ENCODE measurements around the gene MYBPH. TPM values are rescaled to one million over a fixed set of nuclear protein-coding genes. Genes with fewer than 3 reads are reported as not detected.

The MYBPH gene
- total RNA-seq, 4 donors from 2014 or later: not detected

DNA sequence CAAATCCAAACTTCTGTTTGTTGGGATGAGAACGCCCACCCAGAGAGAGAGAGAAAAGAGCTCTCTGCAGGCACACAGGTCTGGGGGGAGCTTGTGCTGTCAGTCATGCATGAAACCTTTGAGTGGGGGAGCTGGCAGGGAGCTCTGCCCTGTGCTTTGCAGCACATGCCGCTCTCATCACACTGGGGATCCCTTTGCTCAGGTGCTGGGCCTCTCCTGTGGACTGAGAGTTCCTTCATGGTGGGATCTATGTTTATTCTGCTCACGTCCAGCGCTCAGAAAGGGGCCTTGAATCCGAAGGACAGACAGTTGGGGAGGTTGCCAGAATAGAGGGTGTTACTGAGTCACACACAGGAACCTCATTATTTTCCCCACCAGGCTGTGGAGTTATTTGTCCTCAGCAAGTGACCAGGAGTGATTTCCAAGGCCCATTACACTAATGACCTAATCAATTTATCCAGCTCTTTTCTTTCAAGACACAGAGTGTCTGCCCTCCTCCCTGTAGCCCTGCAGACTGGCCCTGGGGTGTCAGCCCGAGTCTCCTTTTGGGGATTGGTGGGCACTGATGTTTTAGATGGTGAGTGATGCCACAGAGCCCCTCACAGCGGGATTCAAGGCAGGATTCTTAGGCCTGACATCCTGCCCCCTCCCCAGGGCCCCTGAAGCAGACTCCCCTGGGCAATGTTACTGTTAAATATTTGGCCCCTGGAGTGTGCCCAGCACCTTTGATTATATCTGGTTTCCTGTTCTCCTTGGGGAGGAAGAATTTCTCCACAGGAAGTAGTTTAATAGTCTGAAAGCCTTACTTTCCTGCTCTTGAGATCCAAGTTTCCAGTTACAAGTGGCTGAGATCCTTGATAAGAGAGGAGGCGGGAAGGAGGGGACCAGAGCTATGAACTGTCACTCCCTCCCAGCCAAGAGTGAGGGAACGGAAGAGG, 22.3 kb downstream of the MYBPH start:
- no peaks in the 10 kb centered on the region for H3K36me3 ChIP-seq
- no peak overlapping the region for H3K27ac ChIP-seq (replicated peaks in 1 of 4)
- H3K9me3 ChIP-seq: peaks cover 0 to 3% (median 0%) of the 10 kb centered on the region in 4 donors
- H3K4me1 ChIP-seq: peaks cover 0 to 4% (median 2%) of the 10 kb centered on the region in 4 donors
- H3K27me3 ChIP-seq: peaks cover 0 to 15% (median 0%) of the 10 kb centered on the region in 4 donors
- TF ChIP-seq POLR2A (IDR thresholded peaks at IDR 0.05; ENCODE audit: low read depth): no peak
- TF ChIP-seq CTCF (IDR thresholded peaks at IDR 0.05): no peak
- no peak for TF ChIP-seq EP300 (IDR thresholded peaks at IDR 0.05)
- no peak for TF ChIP-seq POLR2AphosphoS5 (IDR thresholded peaks at IDR 0.05)
- DNase-seq (ENCODE audit: extremely low spot score): no peak
- H3K4me3 ChIP-seq: no peak overlapping the region
- intact Hi-C loops (cut with DNase I): no loop called here
- 82% methylated on average over 7 of the region's 9 CpGs for WGBS

GRCh38 chr1:203152158-203153034, 23.2 kb downstream of the MYBPH start:
- TF ChIP-seq POLR2A (IDR thresholded peaks at IDR 0.05; ENCODE audit: low read depth): no peak
- no peak for TF ChIP-seq POLR2AphosphoS5 (IDR thresholded peaks at IDR 0.05)
- no peak for TF ChIP-seq EP300 (IDR thresholded peaks at IDR 0.05)
- no peak for TF ChIP-seq CTCF (IDR thresholded peaks at IDR 0.05)
- H3K27me3 ChIP-seq: peaks cover 0 to 15% (median 0%) of the 10 kb centered on the region in 4 donors
- no peaks in the 10 kb centered on the region for H3K36me3 ChIP-seq
- H3K27ac ChIP-seq (replicated peaks in 1 of 4): no peak overlapping the region
- intact Hi-C loops (cut with DNase I): no loop called here
- 82% methylated on average over 8 of the region's 10 CpGs for WGBS
- peaks cover 0 to 4% (median 2%) of the 10 kb centered on the region in 4 donors for H3K4me1 ChIP-seq
- no peak for DNase-seq (ENCODE audit: extremely low spot score)
- H3K9me3 ChIP-seq: no peaks in the 10 kb centered on the region
- H3K4me3 ChIP-seq: no peak overlapping the region

- Histone ChIP-seq H3K27me3 (peaks cover 0 to 15% (median 0%) of the 10 kb centered on the region in 4 donors), H3K9me3 (no peaks in the 10 kb centered on the region), H3K4me3 (no peak overlapping the region), H3K36me3 (no peaks in the 10 kb centered on the region), H3K27ac (replicated peaks in 1 of 4) (no peak overlapping the region), H3K4me1 (peaks cover 0 to 4% (median 2%) of the 10 kb centered on the region in 4 donors)
- intact Hi-C loops (cut with DNase I): no loop called here
- WGBS: 71% methylated on average over 9 of the region's 9 CpGs
- no peak for DNase-seq (ENCODE audit: extremely low spot score)
- TF ChIP-seq CTCF (IDR thresholded peaks at IDR 0.05) (no peak), POLR2A (IDR thresholded peaks at IDR 0.05; ENCODE audit: low read depth) (no peak), EP300 (IDR thresholded peaks at IDR 0.05) (no peak), POLR2AphosphoS5 (IDR thresholded peaks at IDR 0.05) (no peak)
Measured at GRCh38 chr1:203151362-203152157, 24.1 kb downstream of the MYBPH start.

- Histone ChIP-seq H3K27me3 (peaks cover 0 to 15% (median 0%) of the 10 kb centered on the region in 4 donors), H3K27ac (replicated peaks in 1 of 4) (no peak overlapping the region), H3K4me1 (peaks cover 0 to 4% (median 2%) of the 10 kb centered on the region in 4 donors), H3K9me3 (no peaks in the 10 kb centered on the region), H3K36me3 (no peaks in the 10 kb centered on the region), H3K4me3 (no peak overlapping the region)
- TF ChIP-seq POLR2A (IDR thresholded peaks at IDR 0.05; ENCODE audit: low read depth) (no peak), POLR2AphosphoS5 (IDR thresholded peaks at IDR 0.05) (no peak), EP300 (IDR thresholded peaks at IDR 0.05) (no peak), CTCF (IDR thresholded peaks at IDR 0.05) (no peak)
- intact Hi-C loops (cut with DNase I): no loop called here
- WGBS: 79% methylated on average over 7 of the region's 9 CpGs
- DNase-seq (ENCODE audit: extremely low spot score): no peak
Measured at GRCh38 chr1:203150511-203151297, 24.9 kb downstream of the MYBPH start.
